ENCODE measurements around the gene KRTAP5-10.

KRTAP5-10 gene

GRCh38 chr11:71542382-71542781, 23.0 kb upstream of the KRTAP5-10 start:
- no peak overlapping the region for H3K4me3 ChIP-seq (ENCODE audit: low read depth in 1 of 5, low read length in 5 of 5)
- no peak overlapping the region for H3K9ac ChIP-seq (ENCODE audit: low read length in 5 of 5)
- peaks cover 0 to 3% (median 0%) of the 10 kb centered on the region in 5 donors for H3K9me3 ChIP-seq (ENCODE audit: control insufficient read depth in 5 of 5, low read length in 5 of 5)
- no peak overlapping the region for H3K27ac ChIP-seq (ENCODE audit: low read depth, low read length)
- peaks cover 0 to 3% (median 0%) of the 10 kb centered on the region in 5 donors for H3K4me1 ChIP-seq (ENCODE audit: control insufficient read depth in 5 of 5, insufficient read depth in 5 of 5, low read length in 5 of 5)
- no peaks in the 10 kb centered on the region for H3K36me3 ChIP-seq (ENCODE audit: control insufficient read depth in 5 of 5, insufficient read depth in 5 of 5, low read length in 5 of 5)
- H3K27me3 ChIP-seq (ENCODE audit: control insufficient read depth in 5 of 5, insufficient read depth in 4 of 5, low read length in 5 of 5): peaks cover 0 to 3% (median 0%) of the 10 kb centered on the region in 5 donors

- H3K27me3 ChIP-seq (ENCODE audit: control insufficient read depth in 5 of 5, insufficient read depth in 4 of 5, low read length in 5 of 5): peaks cover 0 to 5% (median 0%) of the 10 kb centered on the region in 5 donors
- peaks cover 0 to 3% (median 0%) of the 10 kb centered on the region in 5 donors for H3K9me3 ChIP-seq (ENCODE audit: control insufficient read depth in 5 of 5, low read length in 5 of 5)
- peaks cover 0 to 7% (median 3%) of the 10 kb centered on the region in 5 donors for H3K4me1 ChIP-seq (ENCODE audit: control insufficient read depth in 5 of 5, insufficient read depth in 5 of 5, low read length in 5 of 5)
- no peak overlapping the region for H3K4me3 ChIP-seq (ENCODE audit: low read depth in 1 of 5, low read length in 5 of 5)
- H3K9ac ChIP-seq (ENCODE audit: low read length in 5 of 5): peak overlapping the region in 1 of 5 donors; percentile 26
- H3K36me3 ChIP-seq (ENCODE audit: control insufficient read depth in 5 of 5, insufficient read depth in 5 of 5, low read length in 5 of 5): no peaks in the 10 kb centered on the region
- no peak overlapping the region for H3K27ac ChIP-seq (ENCODE audit: low read depth, low read length)
Observed at GRCh38 chr11:71542879-71543777, 22.2 kb upstream of the KRTAP5-10 start.

GRCh38 chr11:71543866-71544265, 21.5 kb upstream of the KRTAP5-10 start:
- Histone ChIP-seq H3K4me3 (ENCODE audit: low read depth in 1 of 5, low read length in 5 of 5) (no peak overlapping the region), H3K4me1 (ENCODE audit: control insufficient read depth in 5 of 5, insufficient read depth in 5 of 5, low read length in 5 of 5) (peaks cover 0 to 15% (median 3%) of the 10 kb centered on the region in 5 donors), H3K27ac (ENCODE audit: low read depth, low read length) (no peak overlapping the region), H3K9me3 (ENCODE audit: control insufficient read depth in 5 of 5, low read length in 5 of 5) (peaks cover 0 to 3% (median 0%) of the 10 kb centered on the region in 5 donors), H3K27me3 (ENCODE audit: control insufficient read depth in 5 of 5, insufficient read depth in 4 of 5, low read length in 5 of 5) (peaks cover 0 to 5% (median 0%) of the 10 kb centered on the region in 5 donors), H3K36me3 (ENCODE audit: control insufficient read depth in 5 of 5, insufficient read depth in 5 of 5, low read length in 5 of 5) (no peaks in the 10 kb centered on the region), H3K9ac (ENCODE audit: low read length in 5 of 5) (no peak overlapping the region)

GRCh38 chr11:71544525-71545214, 20.7 kb upstream of the KRTAP5-10 start:
- Histone ChIP-seq H3K9ac (ENCODE audit: low read length in 5 of 5) (no peak overlapping the region), H3K4me1 (ENCODE audit: control insufficient read depth in 5 of 5, insufficient read depth in 5 of 5, low read length in 5 of 5) (peaks cover 0 to 18% (median 3%) of the 10 kb centered on the region in 5 donors), H3K27me3 (ENCODE audit: control insufficient read depth in 5 of 5, insufficient read depth in 4 of 5, low read length in 5 of 5) (peaks cover 0 to 5% (median 0%) of the 10 kb centered on the region in 5 donors), H3K27ac (ENCODE audit: low read depth, low read length) (no peak overlapping the region), H3K9me3 (ENCODE audit: control insufficient read depth in 5 of 5, low read length in 5 of 5) (peaks cover 0 to 3% (median 0%) of the 10 kb centered on the region in 5 donors), H3K4me3 (ENCODE audit: low read depth in 1 of 5, low read length in 5 of 5) (no peak overlapping the region), H3K36me3 (ENCODE audit: control insufficient read depth in 5 of 5, insufficient read depth in 5 of 5, low read length in 5 of 5) (no peaks in the 10 kb centered on the region)

GRCh38 chr11:71545405-71545966, 19.9 kb upstream of the KRTAP5-10 start:
- H3K27ac ChIP-seq (ENCODE audit: low read depth, low read length): no peak overlapping the region
- peaks cover 0 to 18% (median 3%) of the 10 kb centered on the region in 5 donors for H3K4me1 ChIP-seq (ENCODE audit: control insufficient read depth in 5 of 5, insufficient read depth in 5 of 5, low read length in 5 of 5)
- no peaks in the 10 kb centered on the region for H3K36me3 ChIP-seq (ENCODE audit: control insufficient read depth in 5 of 5, insufficient read depth in 5 of 5, low read length in 5 of 5)
- peaks cover 0 to 3% (median 0%) of the 10 kb centered on the region in 5 donors for H3K9me3 ChIP-seq (ENCODE audit: control insufficient read depth in 5 of 5, low read length in 5 of 5)
- H3K27me3 ChIP-seq (ENCODE audit: control insufficient read depth in 5 of 5, insufficient read depth in 4 of 5, low read length in 5 of 5): peaks cover 0 to 5% (median 0%) of the 10 kb centered on the region in 5 donors
- H3K9ac ChIP-seq (ENCODE audit: low read length in 5 of 5): no peak overlapping the region
- H3K4me3 ChIP-seq (ENCODE audit: low read depth in 1 of 5, low read length in 5 of 5): no peak overlapping the region

- H3K9me3 ChIP-seq (ENCODE audit: control insufficient read depth in 5 of 5, low read length in 5 of 5): peaks cover 0 to 3% (median 0%) of the 10 kb centered on the region in 5 donors
- H3K36me3 ChIP-seq (ENCODE audit: control insufficient read depth in 5 of 5, insufficient read depth in 5 of 5, low read length in 5 of 5): no peaks in the 10 kb centered on the region
- H3K4me1 ChIP-seq (ENCODE audit: control insufficient read depth in 5 of 5, insufficient read depth in 5 of 5, low read length in 5 of 5): peaks cover 0 to 18% (median 3%) of the 10 kb centered on the region in 5 donors
- no peak within 1 kb of the TSS for H3K27ac ChIP-seq (ENCODE audit: low read depth, low read length)
- no peak within 1 kb of the TSS for H3K9ac ChIP-seq (ENCODE audit: low read length in 5 of 5)
- no peak within 1 kb of the TSS for H3K4me3 ChIP-seq (ENCODE audit: low read depth in 1 of 5, low read length in 5 of 5)
- H3K27me3 ChIP-seq (ENCODE audit: control insufficient read depth in 5 of 5, insufficient read depth in 4 of 5, low read length in 5 of 5): peaks cover 0 to 5% (median 0%) of the 10 kb centered on the region in 5 donors
Observed at GRCh38 chr11:71548120-71548519, 17.2 kb upstream of the KRTAP5-10 start, which contains the start of gene KRTAP5-9. TSS of gene KRTAP5-9 (plus strand) at chr11:71548420. CDS start at chr11:71548658, 238 bp downstream.

- H3K4me1 ChIP-seq (ENCODE audit: control insufficient read depth in 5 of 5, insufficient read depth in 5 of 5, low read length in 5 of 5): peaks cover 0 to 18% (median 3%) of the 10 kb centered on the region in 5 donors
- H3K27ac ChIP-seq (ENCODE audit: low read depth, low read length): no peak overlapping the region
- peaks cover 0 to 3% (median 0%) of the 10 kb centered on the region in 5 donors for H3K9me3 ChIP-seq (ENCODE audit: control insufficient read depth in 5 of 5, low read length in 5 of 5)
- H3K27me3 ChIP-seq (ENCODE audit: control insufficient read depth in 5 of 5, insufficient read depth in 4 of 5, low read length in 5 of 5): peaks cover 0 to 5% (median 0%) of the 10 kb centered on the region in 5 donors
- H3K9ac ChIP-seq (ENCODE audit: low read length in 5 of 5): no peak overlapping the region
- H3K36me3 ChIP-seq (ENCODE audit: control insufficient read depth in 5 of 5, insufficient read depth in 5 of 5, low read length in 5 of 5): no peaks in the 10 kb centered on the region
- no peak overlapping the region for H3K4me3 ChIP-seq (ENCODE audit: low read depth in 1 of 5, low read length in 5 of 5)
Observed at GRCh38 chr11:71548716-71549151, 16.6 kb upstream of the KRTAP5-10 start.

- H3K9ac ChIP-seq (ENCODE audit: low read length in 5 of 5): no peak overlapping the region
- no peaks in the 10 kb centered on the region for H3K36me3 ChIP-seq (ENCODE audit: control insufficient read depth in 5 of 5, insufficient read depth in 5 of 5, low read length in 5 of 5)
- H3K27ac ChIP-seq (ENCODE audit: low read depth, low read length): no peak overlapping the region
- H3K9me3 ChIP-seq (ENCODE audit: control insufficient read depth in 5 of 5, low read length in 5 of 5): no peaks in the 10 kb centered on the region
- H3K27me3 ChIP-seq (ENCODE audit: control insufficient read depth in 5 of 5, insufficient read depth in 4 of 5, low read length in 5 of 5): peaks cover 0 to 2% (median 0%) of the 10 kb centered on the region in 5 donors
- H3K4me1 ChIP-seq (ENCODE audit: control insufficient read depth in 5 of 5, insufficient read depth in 5 of 5, low read length in 5 of 5): peaks cover 0 to 18% (median 0%) of the 10 kb centered on the region in 5 donors
- H3K4me3 ChIP-seq (ENCODE audit: low read depth in 1 of 5, low read length in 5 of 5): no peak overlapping the region
Observed at GRCh38 chr11:71551711-71552110, 13.7 kb upstream of the KRTAP5-10 start.

- Histone ChIP-seq H3K36me3 (ENCODE audit: control insufficient read depth in 5 of 5, insufficient read depth in 5 of 5, low read length in 5 of 5) (no peaks in the 10 kb centered on the region), H3K9me3 (ENCODE audit: control insufficient read depth in 5 of 5, low read length in 5 of 5) (no peaks in the 10 kb centered on the region), H3K4me3 (ENCODE audit: low read depth in 1 of 5, low read length in 5 of 5) (no peak overlapping the region), H3K9ac (ENCODE audit: low read length in 5 of 5) (no peak overlapping the region), H3K27ac (ENCODE audit: low read depth, low read length) (no peak overlapping the region), H3K27me3 (ENCODE audit: control insufficient read depth in 5 of 5, insufficient read depth in 4 of 5, low read length in 5 of 5) (no peaks in the 10 kb centered on the region), H3K4me1 (ENCODE audit: control insufficient read depth in 5 of 5, insufficient read depth in 5 of 5, low read length in 5 of 5) (no peaks in the 10 kb centered on the region)
Observed at GRCh38 chr11:71554996-71555395, 10.4 kb upstream of the KRTAP5-10 start.
